Stimulated activated CD8-positive, alpha-beta memory T cell treated with anti-CD3 and anti-CD28 coated beads, Interleukin-7, amount 100 ng/mL, for 1 hour (primary cell): ENCODE measurements around the gene DTNBP1.
"Not testable (repeated sequence)": the region's sequence is repeated elsewhere in the genome, so short reads cannot be mapped to it uniquely, and the experiment has no call there.

Experiments
- DNase-seq, 2 donors: peaks; one replicate each; pipeline ENCODE4 v3.0.0-alpha.2; 2020; ENCODE audit warnings: low read depth in 2 of 2

DTNBP1 gene

GRCh38 chr6:15556711-15557110 is 106.1 kb downstream of the DTNBP1 start:
- no peak for DNase-seq

DNA sequence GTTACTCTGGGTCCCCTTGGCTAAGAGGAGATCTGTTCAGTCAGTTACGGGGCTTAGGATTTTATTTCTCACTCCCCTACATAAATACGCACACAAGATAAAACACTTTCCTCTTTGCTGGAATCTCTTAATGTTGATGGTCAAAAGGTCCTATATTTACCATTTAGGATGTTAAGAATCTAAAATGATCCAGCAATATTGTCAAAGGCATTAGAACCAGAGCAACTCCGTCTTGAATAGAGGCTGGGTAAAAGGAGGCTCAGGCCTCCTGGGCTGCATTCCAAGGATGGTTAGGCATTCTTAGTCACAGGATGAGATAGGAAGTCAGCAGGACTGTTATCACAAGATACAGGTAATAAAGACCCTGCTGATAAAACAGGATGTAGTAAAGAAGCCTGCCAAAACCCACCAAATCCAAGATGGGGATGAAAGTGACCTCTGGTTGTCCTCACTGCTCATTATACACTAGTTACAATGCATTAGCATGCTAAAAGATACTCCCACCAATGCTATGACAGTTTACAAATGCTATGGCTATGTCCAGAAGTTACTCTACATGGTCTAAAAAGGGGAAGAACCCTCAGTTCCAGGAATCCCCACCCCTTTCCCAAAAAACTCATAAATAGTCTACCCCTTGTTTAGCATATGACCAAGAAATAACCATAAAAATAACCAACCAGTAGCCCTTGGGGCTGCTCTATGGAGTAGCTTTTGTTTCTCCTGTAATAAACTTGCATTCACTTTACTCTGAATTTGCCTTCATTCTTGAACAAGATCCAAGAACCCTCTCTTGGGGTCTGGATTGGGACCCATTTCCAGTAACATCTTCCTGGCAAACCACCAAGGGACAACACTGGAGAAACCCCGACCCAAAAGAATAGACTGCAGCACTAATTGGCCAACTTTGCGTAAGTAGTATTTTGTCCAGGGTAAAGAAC is 107.5 kb downstream of the DTNBP1 start:
- no peak for DNase-seq

- DNase-seq = no peak
These were observed 108.1 kb downstream of the DTNBP1 start for GRCh38 chr6:15554728-15555100.

GRCh38 chr6:15553736-15554294 is 109.0 kb downstream of the DTNBP1 start:
- DNase-seq = no peak

- no peak for DNase-seq
These were observed 109.8 kb downstream of the DTNBP1 start for GRCh38 chr6:15553031-15553430.

GRCh38 chr6:15551798-15552197 is 111.0 kb downstream of the DTNBP1 start:
- no peak for DNase-seq

- no peak for DNase-seq
These were observed 111.6 kb downstream of the DTNBP1 start for GRCh38 chr6:15551262-15551661.

DNA sequence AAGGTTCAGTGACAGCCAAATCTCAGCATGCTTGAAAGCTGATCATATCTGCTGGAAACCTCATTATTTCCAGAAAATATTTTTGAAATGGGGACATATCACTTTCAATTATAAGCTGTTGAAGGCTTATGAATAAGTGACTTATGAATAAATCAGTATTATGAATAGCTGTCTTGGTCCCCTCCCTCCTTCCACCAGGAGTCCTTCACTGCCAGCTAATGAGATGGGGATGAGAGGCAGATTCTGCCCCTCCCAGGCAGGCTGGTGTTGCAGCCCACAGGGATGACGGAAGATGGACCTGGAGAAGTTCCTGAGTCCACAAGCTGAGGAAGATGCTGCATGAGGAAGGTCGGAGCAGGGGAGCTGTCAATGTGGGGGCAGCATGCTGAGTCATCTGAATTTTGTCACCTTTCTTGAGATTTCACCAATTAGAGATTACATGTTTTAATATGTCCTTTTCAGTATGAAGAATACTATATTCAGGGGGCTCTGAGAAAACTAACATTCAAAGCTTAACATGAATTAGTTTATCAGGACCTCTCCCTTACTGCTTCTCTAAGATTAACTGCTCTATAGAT is 112.2 kb downstream of the DTNBP1 start:
- no peak for DNase-seq

DNA sequence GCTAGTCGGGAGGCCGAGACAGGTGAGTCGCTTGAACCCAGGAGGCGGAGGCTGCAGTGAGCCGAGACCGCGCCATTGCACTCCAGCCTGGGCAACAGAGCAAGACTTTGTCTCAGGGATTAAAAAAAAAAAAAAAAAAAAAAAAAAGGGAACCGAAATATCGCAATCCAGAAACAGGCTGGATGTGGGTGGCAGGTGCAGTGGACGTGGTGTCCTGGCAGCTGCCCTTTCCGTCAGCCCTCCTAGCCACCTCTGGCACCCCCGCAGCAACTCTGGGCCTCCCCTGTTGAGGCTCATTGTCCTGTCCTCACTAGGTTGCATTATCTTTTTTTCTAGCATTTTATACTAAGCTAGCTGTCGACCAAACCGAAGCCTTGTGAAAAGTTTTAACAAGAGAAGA is 113.5 kb downstream of the DTNBP1 start:
- DNase-seq = no peak

- no peak for DNase-seq
These were observed 115.4 kb downstream of the DTNBP1 start for GRCh38 chr6:15547400-15547799.

- no peak for DNase-seq
These were observed 116.2 kb downstream of the DTNBP1 start for GRCh38 chr6:15546591-15546990.

DNA sequence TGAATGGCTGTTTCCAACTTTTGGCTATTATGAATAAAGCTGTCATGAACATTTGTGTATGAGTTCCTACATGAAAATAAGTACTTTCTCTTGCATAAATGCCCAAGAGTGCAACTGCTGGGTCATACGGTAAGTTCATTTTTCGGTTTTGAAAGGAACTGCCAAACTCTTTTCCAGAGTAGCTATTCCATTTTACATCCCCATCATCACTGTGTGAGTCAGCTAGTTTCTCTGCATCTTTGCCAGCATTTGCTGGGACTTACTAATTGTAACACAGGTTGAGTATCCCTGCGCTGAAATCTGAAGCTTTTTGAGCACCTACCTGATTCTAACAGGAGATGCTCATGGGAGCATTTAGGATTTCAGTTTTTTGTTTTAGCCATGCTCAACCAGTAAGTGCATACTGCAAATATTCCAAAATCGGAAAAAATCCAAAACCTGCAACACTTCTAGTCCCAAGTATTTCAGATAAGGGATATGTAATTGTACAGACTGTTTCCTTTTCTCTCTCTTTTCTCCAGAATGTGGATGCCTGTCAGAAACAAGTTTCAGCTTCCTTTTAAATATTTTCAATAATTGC is 118.4 kb downstream of the DTNBP1 start:
- DNase-seq = no peak

GRCh38 chr6:15543332-15543917 is 119.4 kb downstream of the DTNBP1 start:
- DNase-seq = not testable (repeated sequence)

GRCh38 chr6:15539722-15540270 is 123.0 kb downstream of the DTNBP1 start:
- no peak for DNase-seq

DNA sequence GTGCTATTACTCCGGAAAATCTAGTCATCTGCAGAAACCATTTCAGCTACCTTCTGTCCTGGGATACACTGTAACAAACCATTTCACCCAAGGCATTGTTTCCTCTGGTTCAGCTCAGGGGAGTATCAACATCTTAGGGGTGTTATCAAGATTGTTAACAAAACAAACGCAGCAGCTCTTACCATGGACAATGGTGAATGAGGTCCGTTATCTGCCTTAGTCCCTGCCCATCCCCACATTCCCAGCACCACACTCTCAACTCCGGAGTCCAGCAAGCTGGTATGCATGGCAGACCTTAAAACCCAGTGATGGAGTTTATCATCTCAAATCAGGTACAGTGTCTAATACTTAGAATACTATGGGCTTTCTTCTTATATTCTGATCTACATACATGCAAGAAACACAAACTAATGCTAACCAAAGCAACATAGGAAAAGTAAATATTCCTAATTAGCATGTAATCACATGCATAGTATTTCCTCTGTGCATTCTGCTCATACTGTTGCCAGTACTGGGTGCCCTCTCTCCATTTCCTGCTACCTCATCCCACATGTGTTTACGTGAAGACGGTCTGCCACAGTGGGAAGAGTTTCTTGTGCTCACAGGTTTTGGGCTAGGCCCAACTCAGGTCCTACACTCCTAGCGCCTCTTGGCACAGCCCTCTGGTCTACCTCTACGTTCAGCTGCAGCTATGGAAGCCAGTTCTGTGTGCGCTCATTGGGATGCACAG is 123.9 kb downstream of the DTNBP1 start:
- no peak for DNase-seq

- DNase-seq = no peak
These were observed 124.7 kb downstream of the DTNBP1 start for GRCh38 chr6:15538106-15538505.

DNA sequence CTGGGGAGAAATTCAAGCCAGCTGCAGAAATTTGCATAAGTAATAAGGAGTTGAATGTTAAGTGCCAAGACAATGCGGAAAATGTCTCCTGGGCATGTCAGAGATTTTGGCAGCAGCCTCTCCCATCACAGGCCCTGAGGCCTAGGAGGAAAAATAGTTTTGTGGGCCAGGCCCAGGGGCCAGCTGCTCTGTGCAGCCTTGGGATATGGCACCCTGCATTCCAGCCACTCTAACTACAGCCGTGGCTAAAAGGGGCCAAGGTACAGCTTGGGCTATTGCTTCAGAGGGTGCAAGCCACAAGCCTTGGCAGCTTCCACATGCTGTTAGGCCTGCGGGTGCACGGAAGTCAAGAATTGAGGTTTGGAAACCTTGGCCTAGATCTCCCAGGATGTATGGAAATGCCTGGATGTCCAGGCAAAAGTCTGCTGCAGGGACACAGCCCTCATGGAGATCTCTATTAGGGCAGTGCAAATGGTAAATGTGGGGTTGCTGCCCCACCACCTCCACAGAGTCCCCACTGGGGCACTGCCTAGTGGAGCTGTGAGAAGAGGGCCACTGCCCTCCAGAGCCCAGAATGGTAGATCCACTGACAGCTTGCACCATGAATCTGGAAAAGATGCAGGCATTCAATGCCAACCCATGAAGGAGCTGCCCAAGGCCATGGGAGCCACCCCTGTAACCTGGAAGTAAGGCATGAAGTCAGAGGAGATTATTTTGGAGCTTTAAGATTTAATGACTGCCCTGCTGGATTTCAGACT is 126.5 kb downstream of the DTNBP1 start:
- DNase-seq = no peak

DNA sequence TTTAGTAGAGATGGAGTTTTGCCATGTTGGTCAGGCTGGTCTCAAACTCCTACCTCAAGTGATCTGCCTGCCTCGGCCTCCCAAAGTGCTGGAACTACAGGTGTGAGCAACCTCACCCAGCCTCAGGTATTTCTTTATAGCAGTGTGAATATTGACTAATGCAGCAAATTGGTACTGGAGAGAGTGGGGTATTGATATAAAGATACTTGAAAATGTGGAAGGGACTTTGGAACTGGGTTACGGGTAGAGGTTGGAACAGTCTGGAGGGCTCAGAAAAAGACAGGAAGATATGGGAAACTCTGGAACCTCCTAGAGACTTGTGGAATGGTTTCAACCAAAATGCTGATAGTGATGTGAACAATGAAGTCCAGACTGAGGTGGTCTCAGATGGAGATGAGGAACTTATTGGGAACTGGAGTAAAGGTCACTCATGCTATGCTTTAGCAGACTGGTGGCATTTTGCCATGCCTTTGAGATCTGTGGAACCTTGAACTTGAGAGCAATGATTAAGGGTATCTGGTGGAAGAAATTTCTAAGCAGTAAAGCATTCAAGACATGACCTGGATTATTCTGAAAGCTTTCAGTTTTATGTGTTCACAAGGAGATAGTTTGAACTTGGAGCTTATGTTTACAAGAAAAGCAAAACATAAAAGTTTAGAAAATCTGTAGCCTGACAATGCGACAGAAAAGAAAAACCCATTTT is 127.2 kb downstream of the DTNBP1 start:
- DNase-seq = no peak

GRCh38 chr6:15534974-15535373 is 127.9 kb downstream of the DTNBP1 start:
- no peak for DNase-seq
